ENCODE results near the gene BIRC3.

DNA sequence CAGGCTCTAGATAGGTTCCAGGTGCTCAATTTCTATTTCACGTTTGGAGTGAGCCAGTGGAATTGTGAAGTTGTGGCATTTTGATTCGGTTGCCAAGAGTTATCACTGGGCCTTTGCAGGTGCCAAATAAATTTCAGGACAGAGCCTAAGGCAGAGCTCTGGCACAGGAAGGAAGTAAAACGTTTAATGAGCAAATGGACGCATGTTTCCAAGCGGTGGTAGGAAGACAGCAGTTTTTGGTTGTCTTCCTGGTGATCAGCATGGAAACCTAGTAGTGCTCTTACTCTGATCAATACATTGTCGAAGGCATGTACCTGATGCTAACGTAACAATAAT, 452 bp downstream of the BIRC3 start:
- TF ChIP-seq CTCF (IDR thresholded peaks at IDR 0.05 in 4 of 5, conservative IDR thresholded peaks at IDR 0.05 in 1 of 5): no peak
- TF ChIP-seq POLR2A (IDR thresholded peaks at IDR 0.05): no peak
